ENCODE results near the gene TIMELESS. TPM values are rescaled to one million over a fixed set of nuclear protein-coding genes. Genes with fewer than 3 reads are reported as not detected.

Gene TIMELESS
- total and polyA plus RNA-seq, 2 experiments from 2014 or later: 7.9 to 12.4 TPM

DNA sequence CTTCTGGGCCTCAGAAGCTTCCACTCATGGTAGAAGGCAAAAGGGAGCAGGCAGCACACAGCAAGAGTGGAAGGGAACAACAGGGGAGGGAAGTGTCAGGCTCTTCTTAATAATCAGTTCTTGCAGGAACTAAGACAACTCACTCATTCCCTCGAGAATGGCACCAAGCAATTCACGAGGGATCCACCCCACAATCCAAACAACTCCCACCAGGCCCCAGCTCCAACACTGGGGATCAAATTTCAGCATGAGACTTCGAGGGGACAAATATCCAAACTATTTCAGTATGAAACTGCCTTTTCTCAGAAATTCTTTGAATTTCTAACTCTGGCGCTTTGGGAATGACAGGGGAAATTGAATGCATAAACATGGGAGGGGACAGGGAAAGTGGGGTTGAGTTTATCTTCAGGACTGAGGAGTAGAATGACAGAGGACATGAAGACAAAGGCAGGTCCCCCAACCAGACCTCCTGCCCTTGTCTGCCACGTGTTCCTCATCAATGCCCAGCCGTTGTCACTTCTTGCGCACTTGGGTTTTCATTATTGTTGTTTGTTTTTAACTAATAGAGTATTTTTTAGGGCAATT is 62.0 kb downstream of the TIMELESS start:
- peak overlapping the region; percentile 1 for H3K27ac ChIP-seq
- no peaks in the 10 kb centered on the region for H3K27me3 ChIP-seq
- peaks cover 9% of the 10 kb centered on the region for H3K4me1 ChIP-seq (ENCODE audit: insufficient read depth)
- no peak for DNase-seq (ENCODE audit: low spot score)
- no peaks in the 10 kb centered on the region for H3K9me2 ChIP-seq (replicated peaks; ENCODE audit: insufficient read depth)
- no peaks in the 10 kb centered on the region for H4K20me1 ChIP-seq (ENCODE audit: insufficient read depth, poor library complexity, severe bottlenecking)
- TF ChIP-seq EZH2phosphoT487 (IDR thresholded peaks at IDR 0.05; ENCODE audit: low read depth, severe bottlenecking, unreplicated experiment) (no peak), EZH2 (IDR thresholded peaks at IDR 0.05; ENCODE audit: borderline replicate concordance) (no peak)
- H3K79me2 ChIP-seq: no peaks in the 10 kb centered on the region
- H3K4me2 ChIP-seq: no peak overlapping the region
- 33% methylated on average over 7 of the region's 7 CpGs for WGBS (ENCODE audit: low lambda C conversion rate, missing lambda C conversion rate)
- H3K9me3 ChIP-seq (ENCODE audit: low read depth): no peaks in the 10 kb centered on the region
- no peak overlapping the region for H3K4me3 ChIP-seq
- peak overlapping the region; percentile 21 for H2AFZ ChIP-seq
- no peaks in the 10 kb centered on the region for H3K36me3 ChIP-seq (replicated peaks; ENCODE audit: insufficient read depth, low read depth)

- DNase-seq (ENCODE audit: low spot score): peak; percentile 39
- Histone ChIP-seq H3K4me1 (ENCODE audit: insufficient read depth) (peaks cover 9% of the 10 kb centered on the region), H3K27me3 (no peaks in the 10 kb centered on the region), H2AFZ (no peak overlapping the region), H3K27ac (no peak overlapping the region), H4K20me1 (ENCODE audit: insufficient read depth, poor library complexity, severe bottlenecking) (no peaks in the 10 kb centered on the region), H3K9me2 (replicated peaks; ENCODE audit: insufficient read depth) (no peaks in the 10 kb centered on the region), H3K4me3 (no peak overlapping the region), H3K79me2 (no peaks in the 10 kb centered on the region), H3K36me3 (replicated peaks; ENCODE audit: insufficient read depth, low read depth) (no peaks in the 10 kb centered on the region), H3K9me3 (ENCODE audit: low read depth) (no peaks in the 10 kb centered on the region), H3K4me2 (no peak overlapping the region)
- TF ChIP-seq EZH2phosphoT487 (IDR thresholded peaks at IDR 0.05; ENCODE audit: low read depth, severe bottlenecking, unreplicated experiment) (no peak), EZH2 (IDR thresholded peaks at IDR 0.05; ENCODE audit: borderline replicate concordance) (no peak), CTCF (IDR thresholded peaks at IDR 0.05; ENCODE audit: poor library complexity) (no peak)
- 100% methylated on average over 1 of the region's 1 CpG for WGBS (ENCODE audit: low lambda C conversion rate, missing lambda C conversion rate)
Measured at GRCh38 chr12:56385873-56386272, 63.4 kb downstream of the TIMELESS start.

DNA sequence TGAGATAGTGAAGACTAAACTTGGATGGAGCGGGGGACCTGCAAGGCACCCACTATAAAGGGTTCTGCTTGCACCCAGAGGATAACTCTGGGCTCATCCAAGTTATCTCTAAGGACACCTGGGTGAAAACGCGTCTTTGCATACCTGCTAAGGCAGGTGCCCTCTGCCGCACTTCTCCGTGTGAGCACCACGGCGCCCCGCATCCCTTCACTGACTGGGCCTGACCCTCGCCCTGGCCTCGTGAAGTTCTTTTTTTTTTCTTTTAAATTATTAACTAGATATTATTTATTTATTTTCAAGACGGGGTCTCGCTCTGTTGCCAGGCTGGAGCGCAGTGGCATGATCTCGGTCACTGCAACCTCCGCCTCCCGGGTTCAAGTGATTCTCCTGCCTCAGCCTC is 66.6 kb downstream of the TIMELESS start:
- Histone ChIP-seq H4K20me1 (ENCODE audit: insufficient read depth, poor library complexity, severe bottlenecking) (no peaks in the 10 kb centered on the region), H3K9me2 (replicated peaks; ENCODE audit: insufficient read depth) (no peaks in the 10 kb centered on the region), H3K4me1 (ENCODE audit: insufficient read depth) (peaks cover 13% of the 10 kb centered on the region), H3K36me3 (replicated peaks; ENCODE audit: insufficient read depth, low read depth) (no peaks in the 10 kb centered on the region), H3K4me2 (no peak overlapping the region), H2AFZ (no peak overlapping the region), H3K27ac (no peak overlapping the region), H3K79me2 (no peaks in the 10 kb centered on the region), H3K27me3 (no peaks in the 10 kb centered on the region), H3K4me3 (no peak overlapping the region), H3K9me3 (ENCODE audit: low read depth) (no peaks in the 10 kb centered on the region)
- DNase-seq (ENCODE audit: low spot score): no peak
- TF ChIP-seq EZH2 (IDR thresholded peaks at IDR 0.05; ENCODE audit: borderline replicate concordance) (no peak), CTCF (IDR thresholded peaks at IDR 0.05; ENCODE audit: poor library complexity) (no peak), EZH2phosphoT487 (IDR thresholded peaks at IDR 0.05; ENCODE audit: low read depth, severe bottlenecking, unreplicated experiment) (no peak)
- WGBS (ENCODE audit: low lambda C conversion rate, missing lambda C conversion rate): 94% methylated on average over 16 of the region's 16 CpGs

GRCh38 chr12:56377989-56378316 is 71.3 kb downstream of the TIMELESS start:
- TF ChIP-seq EZH2phosphoT487 (IDR thresholded peaks at IDR 0.05; ENCODE audit: low read depth, severe bottlenecking, unreplicated experiment): no peak
- TF ChIP-seq EZH2 (IDR thresholded peaks at IDR 0.05; ENCODE audit: borderline replicate concordance): no peak
- TF ChIP-seq CTCF (IDR thresholded peaks at IDR 0.05; ENCODE audit: poor library complexity): no peak
- Histone ChIP-seq H2AFZ (peak overlapping the region; percentile 66), H3K27me3 (no peaks in the 10 kb centered on the region), H3K4me1 (ENCODE audit: insufficient read depth) (peaks cover 6% of the 10 kb centered on the region), H4K20me1 (ENCODE audit: insufficient read depth, poor library complexity, severe bottlenecking) (no peaks in the 10 kb centered on the region), H3K4me2 (no peak overlapping the region), H3K9me3 (ENCODE audit: low read depth) (no peaks in the 10 kb centered on the region), H3K4me3 (no peak overlapping the region), H3K9me2 (replicated peaks; ENCODE audit: insufficient read depth) (no peaks in the 10 kb centered on the region), H3K36me3 (replicated peaks; ENCODE audit: insufficient read depth, low read depth) (no peaks in the 10 kb centered on the region), H3K79me2 (no peaks in the 10 kb centered on the region), H3K27ac (no peak overlapping the region)
- WGBS (ENCODE audit: low lambda C conversion rate, missing lambda C conversion rate): 53% methylated on average over 1 of the region's 1 CpG
- no peak for DNase-seq (ENCODE audit: low spot score)

Data from hepatocyte (in vitro differentiated cells).